ENCODE measurements around the gene KBTBD12. TPM values are rescaled to one million over a fixed set of nuclear protein-coding genes. Genes with fewer than 3 reads are reported as not detected.
A peak's percentile ranks its signal among the peaks of the same experiment; 100 is the strongest.
"Not testable (repeated sequence)": the region's sequence is repeated elsewhere in the genome, so short reads cannot be mapped to it uniquely, and the experiment has no call there.

Gene KBTBD12
- total and polyA plus RNA-seq, 2 of the 13 experiments (the other 11 are each of a cell fraction or from before 2014, with no cell fraction given): not detected

DNA sequence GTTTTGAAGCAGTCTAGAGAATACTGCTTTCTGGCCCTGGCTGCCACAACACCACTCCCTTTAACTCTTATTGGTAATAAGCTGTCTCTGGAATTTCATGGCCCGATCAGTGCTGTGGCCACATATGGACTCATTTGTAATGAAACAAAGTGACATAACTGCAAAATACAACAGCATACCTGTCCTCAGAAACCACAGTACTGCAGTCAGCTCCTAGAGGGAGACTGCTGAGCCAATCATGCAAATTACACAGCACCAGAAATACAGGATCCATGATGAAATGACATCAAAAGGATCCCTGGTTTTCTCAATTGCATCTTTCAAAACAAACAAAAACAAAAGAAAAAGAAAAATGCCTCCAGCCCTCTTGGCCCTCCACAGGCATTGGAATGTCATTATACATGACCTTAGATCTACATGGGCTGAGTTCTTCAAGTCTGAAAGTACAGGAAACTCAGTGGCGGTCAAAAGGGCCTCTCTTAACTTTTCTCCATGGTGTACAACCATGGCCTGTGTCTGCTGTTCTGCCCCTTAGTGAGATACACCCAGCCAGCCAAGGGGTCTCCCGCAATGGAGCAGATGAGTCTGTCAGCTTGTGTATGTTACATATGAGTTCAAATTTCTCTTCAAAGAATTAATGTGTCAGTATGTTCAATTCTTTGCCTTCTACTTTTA is 24.9 kb upstream of the KBTBD12 start:
- Histone ChIP-seq H2AFZ (ENCODE audit: low read length) (no peak overlapping the region), H3K36me3 (replicated peaks in 1 of 2; ENCODE audit: control insufficient read depth in 1 of 2, insufficient read depth in 2 of 2, low read length in 2 of 2) (no peaks in the 10 kb centered on the region), H3K27ac (ENCODE audit: extremely low read length, insufficient read depth, low read length) (no peak overlapping the region), H3K4me1 (ENCODE audit: insufficient read depth, low read length) (no peaks in the 10 kb centered on the region), H3K9me3 (ENCODE audit: low read length) (no peaks in the 10 kb centered on the region), H3K9ac (ENCODE audit: insufficient read depth, low read depth, low read length) (no peak overlapping the region), H4K20me1 (ENCODE audit: insufficient read depth, low read length) (no peaks in the 10 kb centered on the region), H3K79me2 (ENCODE audit: insufficient read depth, low read length) (no peaks in the 10 kb centered on the region), H3K4me2 (ENCODE audit: low read depth, low read length) (no peak overlapping the region), H3K4me3 (replicated peaks in 1 of 3; ENCODE audit: insufficient read depth in 1 of 3, low read depth in 2 of 3, low read length in 3 of 3) (no peak overlapping the region), H3K27me3 (ENCODE audit: control insufficient read depth in 1 of 2, insufficient read depth in 2 of 2, low read length in 2 of 2) (peaks cover 4 to 42% of the 10 kb centered on the region in 2 experiments; a peak in 4 of 5 replicates)
- TF ChIP-seq, protein P1, sequence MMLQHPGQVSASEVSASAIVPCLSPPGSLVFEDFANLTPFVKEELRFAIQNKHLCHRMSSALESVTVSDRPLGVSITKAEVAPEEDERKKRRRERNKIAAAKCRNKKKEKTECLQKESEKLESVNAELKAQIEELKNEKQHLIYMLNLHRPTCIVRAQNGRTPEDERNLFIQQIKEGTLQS (CRISPR knock-in tag; IDR thresholded peaks at IDR 0.05): no peak
- TF ChIP-seq POLR2G (IDR thresholded peaks at IDR 0.05; ENCODE audit: low read depth, low read length): no peak
- no peak for TF ChIP-seq ZNF547 (CRISPR knock-in tag; IDR thresholded peaks at IDR 0.05)
- TF ChIP-seq ZNF44 (CRISPR knock-in tag; IDR thresholded peaks at IDR 0.05): no peak
- no peak for TF ChIP-seq SRSF1 (optimal IDR thresholded peaks at IDR 0.05; ENCODE audit: low read depth, low read length)
- ATAC-seq (no peak; the same call in 2 of the 3 replicates), FAIRE-seq (no peak), DNase-seq (ENCODE audit: low spot score) (no peak)
- in situ Hi-C loops (cut with HindIII; ENCODE audit: extremely low pct_ligation_motif_present, low pct_unique_long_range_greater_than_20kb) (no loop called here), intact Hi-C loops (cut with micrococcal nuclease; ENCODE audit: unreplicated experiment) (no loop called here)
- WGBS (ENCODE audit: low lambda C conversion rate): 46% methylated on average over 3 of the region's 3 CpGs
- no TSS peak for BruUV-seq (replicated peaks)
- POLR2A ChIA-PET: no interaction called here
- CTCF ChIA-PET (ENCODE audit: low intra/inter-chr PET ratio, low total read pairs): no interaction called here

DNA sequence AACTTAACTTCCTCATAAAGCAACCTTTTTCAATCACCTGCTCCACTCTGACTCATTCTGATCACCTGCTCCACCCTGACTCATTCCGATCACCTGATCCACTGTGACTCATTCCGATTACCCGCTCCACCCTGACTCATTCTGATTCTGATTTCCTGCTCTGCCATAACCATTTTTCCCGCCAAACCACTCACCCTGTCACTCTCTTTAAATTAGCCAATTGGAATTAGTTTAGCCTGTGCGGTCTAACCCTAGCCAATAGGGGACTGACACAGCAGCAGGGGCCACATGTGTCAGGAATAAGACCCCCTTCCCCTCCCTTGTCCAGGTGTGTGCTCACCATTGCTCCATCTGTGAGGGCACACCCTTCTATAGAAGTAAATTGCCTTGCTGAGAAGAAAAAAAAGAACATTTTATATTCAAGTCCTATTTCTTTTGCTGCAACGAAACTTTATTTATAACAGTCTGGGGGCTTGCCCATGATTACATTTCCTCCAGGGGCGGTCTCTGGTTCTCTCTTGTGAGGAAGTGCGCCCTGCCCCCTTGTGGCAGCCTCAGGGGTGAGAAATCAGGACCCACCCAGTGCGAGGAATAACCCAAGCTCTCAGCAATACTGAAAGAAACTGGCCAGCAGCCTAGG is 24.3 kb upstream of the KBTBD12 start:
- H3K4me1 ChIP-seq (ENCODE audit: insufficient read depth, low read length); H3K27ac ChIP-seq (ENCODE audit: extremely low read length, insufficient read depth, low read length); H3K9me3 ChIP-seq (ENCODE audit: low read length); H3K4me2 ChIP-seq (ENCODE audit: low read depth, low read length); H3K79me2 ChIP-seq (ENCODE audit: insufficient read depth, low read length); BruUV-seq (replicated peaks); POLR2A ChIA-PET; H2AFZ ChIP-seq (ENCODE audit: low read length); H3K4me3 ChIP-seq (replicated peaks in 1 of 3; ENCODE audit: insufficient read depth in 1 of 3, low read depth in 2 of 3, low read length in 3 of 3); H3K36me3 ChIP-seq (replicated peaks in 1 of 2; ENCODE audit: control insufficient read depth in 1 of 2, insufficient read depth in 2 of 2, low read length in 2 of 2); in situ Hi-C loops (cut with HindIII; ENCODE audit: extremely low pct_ligation_motif_present, low pct_unique_long_range_greater_than_20kb); H4K20me1 ChIP-seq (ENCODE audit: insufficient read depth, low read length); FAIRE-seq; H3K9ac ChIP-seq (ENCODE audit: insufficient read depth, low read depth, low read length); CTCF ChIA-PET (ENCODE audit: low intra/inter-chr PET ratio, low total read pairs); intact Hi-C loops (cut with micrococcal nuclease; ENCODE audit: unreplicated experiment): not testable (repeated sequence)
- TF ChIP-seq FOSL2 (CRISPR knock-in tag; IDR thresholded peaks at IDR 0.05) (peak; percentile 84), RAD51 (IDR thresholded peaks at IDR 0.05; ENCODE audit: borderline replicate concordance) (peak; percentile 36; the same call in 1 of the 2 replicates), STAG1 (CRISPR knock-in tag; IDR thresholded peaks at IDR 0.05) (peak; percentile 24; the same call in 1 of the 2 replicates)
- TF ChIP-seq, protein P2, sequence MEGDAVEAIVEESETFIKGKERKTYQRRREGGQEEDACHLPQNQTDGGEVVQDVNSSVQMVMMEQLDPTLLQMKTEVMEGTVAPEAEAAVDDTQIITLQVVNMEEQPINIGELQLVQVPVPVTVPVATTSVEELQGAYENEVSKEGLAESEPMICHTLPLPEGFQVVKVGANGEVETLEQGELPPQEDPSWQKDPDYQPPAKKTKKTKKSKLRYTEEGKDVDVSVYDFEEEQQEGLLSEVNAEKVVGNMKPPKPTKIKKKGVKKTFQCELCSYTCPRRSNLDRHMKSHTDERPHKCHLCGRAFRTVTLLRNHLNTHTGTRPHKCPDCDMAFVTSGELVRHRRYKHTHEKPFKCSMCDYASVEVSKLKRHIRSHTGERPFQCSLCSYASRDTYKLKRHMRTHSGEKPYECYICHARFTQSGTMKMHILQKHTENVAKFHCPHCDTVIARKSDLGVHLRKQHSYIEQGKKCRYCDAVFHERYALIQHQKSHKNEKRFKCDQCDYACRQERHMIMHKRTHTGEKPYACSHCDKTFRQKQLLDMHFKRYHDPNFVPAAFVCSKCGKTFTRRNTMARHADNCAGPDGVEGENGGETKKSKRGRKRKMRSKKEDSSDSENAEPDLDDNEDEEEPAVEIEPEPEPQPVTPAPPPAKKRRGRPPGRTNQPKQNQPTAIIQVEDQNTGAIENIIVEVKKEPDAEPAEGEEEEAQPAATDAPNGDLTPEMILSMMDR (CRISPR knock-in tag; IDR thresholded peaks at IDR 0.05): peak; percentile 42; the same call in 1 of the 2 replicates
- TF ChIP-seq, protein P3, sequence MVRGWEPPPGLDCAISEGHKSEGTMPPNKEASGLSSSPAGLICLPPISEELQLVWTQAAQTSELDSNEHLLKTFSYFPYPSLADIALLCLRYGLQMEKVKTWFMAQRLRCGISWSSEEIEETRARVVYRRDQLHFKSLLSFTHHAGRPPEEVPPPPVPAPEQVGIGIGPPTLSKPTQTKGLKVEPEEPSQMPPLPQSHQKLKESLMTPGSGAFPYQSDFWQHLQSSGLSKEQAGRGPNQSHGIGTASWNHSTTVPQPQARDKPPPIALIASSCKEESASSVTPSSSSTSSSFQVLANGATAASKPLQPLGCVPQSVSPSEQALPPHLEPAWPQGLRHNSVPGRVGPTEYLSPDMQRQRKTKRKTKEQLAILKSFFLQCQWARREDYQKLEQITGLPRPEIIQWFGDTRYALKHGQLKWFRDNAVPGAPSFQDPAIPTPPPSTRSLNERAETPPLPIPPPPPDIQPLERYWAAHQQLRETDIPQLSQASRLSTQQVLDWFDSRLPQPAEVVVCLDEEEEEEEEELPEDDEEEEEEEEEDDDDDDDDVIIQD (CRISPR knock-in tag; IDR thresholded peaks at IDR 0.05; ENCODE audit: low read depth): peak; percentile 23; the same call in 1 of the 2 replicates
- DNase-seq (ENCODE audit: low spot score): peak; percentile 12
- peaks cover 4 to 42% of the 10 kb centered on the region in 2 experiments; a peak in 4 of 5 replicates for H3K27me3 ChIP-seq (ENCODE audit: control insufficient read depth in 1 of 2, insufficient read depth in 2 of 2, low read length in 2 of 2)
- WGBS (ENCODE audit: low lambda C conversion rate): 34% methylated on average over 8 of the region's 9 CpGs
- peak; percentile 57 for ATAC-seq

Measured in HepG2 (cell line).